ENCODE measurements around the gene ZXDB.

ZXDB gene

DNA sequence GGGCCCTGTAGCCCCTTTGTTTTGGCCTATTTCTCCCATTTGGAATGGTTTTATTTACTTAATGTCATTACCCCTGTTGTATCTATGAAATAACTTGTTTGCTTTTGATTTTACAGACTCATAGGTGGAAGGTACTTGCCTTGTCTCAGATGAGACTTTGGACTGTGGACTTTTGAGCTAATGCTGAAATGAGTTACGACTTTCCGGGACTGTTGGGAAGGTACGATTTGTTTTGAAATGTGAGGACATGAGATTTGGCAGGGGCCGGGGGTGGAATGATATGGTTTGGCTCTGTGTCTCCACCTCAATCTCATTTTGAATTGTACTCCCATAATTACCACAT lies 48.8 kb downstream of the ZXDB start:
- no peak overlapping the region for H3K4me2 ChIP-seq (ENCODE audit: low read depth, low read length, poor library complexity, severe bottlenecking)
- no peaks in the 10 kb centered on the region for H4K20me1 ChIP-seq (ENCODE audit: insufficient read depth, low read length, poor library complexity, severe bottlenecking)
- H3K9ac ChIP-seq (ENCODE audit: low read depth, low read length, poor library complexity, severe bottlenecking), result no peak overlapping the region
- H2AFZ ChIP-seq (ENCODE audit: low read length), result no peak overlapping the region
- no peaks in the 10 kb centered on the region for H3K36me3 ChIP-seq (ENCODE audit: insufficient read depth, low read length)
- H3K4me1 ChIP-seq (ENCODE audit: insufficient read depth, low read length, poor library complexity, severe bottlenecking), result no peaks in the 10 kb centered on the region
- TF ChIP-seq, protein P1, sequence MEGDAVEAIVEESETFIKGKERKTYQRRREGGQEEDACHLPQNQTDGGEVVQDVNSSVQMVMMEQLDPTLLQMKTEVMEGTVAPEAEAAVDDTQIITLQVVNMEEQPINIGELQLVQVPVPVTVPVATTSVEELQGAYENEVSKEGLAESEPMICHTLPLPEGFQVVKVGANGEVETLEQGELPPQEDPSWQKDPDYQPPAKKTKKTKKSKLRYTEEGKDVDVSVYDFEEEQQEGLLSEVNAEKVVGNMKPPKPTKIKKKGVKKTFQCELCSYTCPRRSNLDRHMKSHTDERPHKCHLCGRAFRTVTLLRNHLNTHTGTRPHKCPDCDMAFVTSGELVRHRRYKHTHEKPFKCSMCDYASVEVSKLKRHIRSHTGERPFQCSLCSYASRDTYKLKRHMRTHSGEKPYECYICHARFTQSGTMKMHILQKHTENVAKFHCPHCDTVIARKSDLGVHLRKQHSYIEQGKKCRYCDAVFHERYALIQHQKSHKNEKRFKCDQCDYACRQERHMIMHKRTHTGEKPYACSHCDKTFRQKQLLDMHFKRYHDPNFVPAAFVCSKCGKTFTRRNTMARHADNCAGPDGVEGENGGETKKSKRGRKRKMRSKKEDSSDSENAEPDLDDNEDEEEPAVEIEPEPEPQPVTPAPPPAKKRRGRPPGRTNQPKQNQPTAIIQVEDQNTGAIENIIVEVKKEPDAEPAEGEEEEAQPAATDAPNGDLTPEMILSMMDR (conservative IDR thresholded peaks at IDR 0.05; ENCODE audit: low read length), result no peak
- TF ChIP-seq EZH2phosphoT487 (IDR thresholded peaks at IDR 0.05; ENCODE audit: borderline replicate concordance), result no peak
- H3K4me3 ChIP-seq (ENCODE audit: low read length, poor library complexity, severe bottlenecking), result no peak overlapping the region
- no peaks in the 10 kb centered on the region for H3K9me3 ChIP-seq (ENCODE audit: insufficient read depth, low read depth, low read length)
- H3K27me3 ChIP-seq (ENCODE audit: insufficient read depth, low read length, poor library complexity, severe bottlenecking), result no peaks in the 10 kb centered on the region
- H3K79me2 ChIP-seq (ENCODE audit: insufficient read depth, low read length), result no peaks in the 10 kb centered on the region
- H3F3A ChIP-seq (ENCODE audit: low read depth), result no peaks in the 10 kb centered on the region
- no peaks in the 10 kb centered on the region for H3K9me2 ChIP-seq (replicated peaks; ENCODE audit: low read depth, low read length)

GRCh38 chrX:57641338-57641737 lies 49.5 kb downstream of the ZXDB start:
- TF ChIP-seq, protein P1 (conservative IDR thresholded peaks at IDR 0.05; ENCODE audit: low read length), result no peak
- no peak for TF ChIP-seq EZH2phosphoT487 (IDR thresholded peaks at IDR 0.05; ENCODE audit: borderline replicate concordance)
- H3K4me3 ChIP-seq (ENCODE audit: low read length, poor library complexity, severe bottlenecking), result no peak overlapping the region
- H4K20me1 ChIP-seq (ENCODE audit: insufficient read depth, low read length, poor library complexity, severe bottlenecking), result no peaks in the 10 kb centered on the region
- no peaks in the 10 kb centered on the region for H3K9me2 ChIP-seq (replicated peaks; ENCODE audit: low read depth, low read length)
- no peaks in the 10 kb centered on the region for H3K4me1 ChIP-seq (ENCODE audit: insufficient read depth, low read length, poor library complexity, severe bottlenecking)
- H3K4me2 ChIP-seq (ENCODE audit: low read depth, low read length, poor library complexity, severe bottlenecking), result no peak overlapping the region
- H3F3A ChIP-seq (ENCODE audit: low read depth), result no peaks in the 10 kb centered on the region
- no peak overlapping the region for H2AFZ ChIP-seq (ENCODE audit: low read length)
- no peaks in the 10 kb centered on the region for H3K36me3 ChIP-seq (ENCODE audit: insufficient read depth, low read length)
- no peaks in the 10 kb centered on the region for H3K9me3 ChIP-seq (ENCODE audit: insufficient read depth, low read depth, low read length)
- no peaks in the 10 kb centered on the region for H3K79me2 ChIP-seq (ENCODE audit: insufficient read depth, low read length)
- H3K9ac ChIP-seq (ENCODE audit: low read depth, low read length, poor library complexity, severe bottlenecking), result no peak overlapping the region
- no peaks in the 10 kb centered on the region for H3K27me3 ChIP-seq (ENCODE audit: insufficient read depth, low read length, poor library complexity, severe bottlenecking)

GRCh38 chrX:57643698-57644097 lies 51.9 kb downstream of the ZXDB start:
- H3K36me3 ChIP-seq (ENCODE audit: insufficient read depth, low read length), result no peaks in the 10 kb centered on the region
- no peak for TF ChIP-seq EZH2phosphoT487 (IDR thresholded peaks at IDR 0.05; ENCODE audit: borderline replicate concordance)
- TF ChIP-seq, protein P1 (conservative IDR thresholded peaks at IDR 0.05; ENCODE audit: low read length), result no peak

More at GRCh38 chrX:57643698-57644097, 51.9 kb downstream of the ZXDB start:
- no peak overlapping the region for H3K9ac ChIP-seq (ENCODE audit: low read depth, low read length, poor library complexity, severe bottlenecking)
- H3K9me3 ChIP-seq (ENCODE audit: insufficient read depth, low read depth, low read length), result no peaks in the 10 kb centered on the region
- no peaks in the 10 kb centered on the region for H3K79me2 ChIP-seq (ENCODE audit: insufficient read depth, low read length)
- no peak overlapping the region for H2AFZ ChIP-seq (ENCODE audit: low read length)
- no peaks in the 10 kb centered on the region for H3K4me1 ChIP-seq (ENCODE audit: insufficient read depth, low read length, poor library complexity, severe bottlenecking)
- no peak overlapping the region for H3K4me3 ChIP-seq (ENCODE audit: low read length, poor library complexity, severe bottlenecking)
- H3F3A ChIP-seq (ENCODE audit: low read depth), result no peaks in the 10 kb centered on the region
- H4K20me1 ChIP-seq (ENCODE audit: insufficient read depth, low read length, poor library complexity, severe bottlenecking), result no peaks in the 10 kb centered on the region
- no peaks in the 10 kb centered on the region for H3K9me2 ChIP-seq (replicated peaks; ENCODE audit: low read depth, low read length)
- no peak overlapping the region for H3K4me2 ChIP-seq (ENCODE audit: low read depth, low read length, poor library complexity, severe bottlenecking)
- H3K27me3 ChIP-seq (ENCODE audit: insufficient read depth, low read length, poor library complexity, severe bottlenecking), result no peaks in the 10 kb centered on the region
